Kidney (tissue), 14 donors: Measurements from ENCODE around the gene HAPLN1. TPM values are rescaled to one million over a fixed set of nuclear protein-coding genes. Genes with fewer than 3 reads are reported as not detected.

ENCODE experiments used
- DNase-seq, 5 donors: peaks; one replicate each; pipeline ENCODE4 v3.0.0-alpha.2; 2013 to 2020
- FAIRE-seq: peaks from 2 replicates; lab custom pipeline; 2012; peaks lifted over from hg19 to GRCh38; lab: Jason Lieb, UNC
- H3K27ac ChIP-seq, 2 donors: one replicate each; pipeline ENCODE4 v1.7.0; 2013; ENCODE audit warnings: low read depth in 2 of 2, low read length in 2 of 2, inconsistent platforms in 1 of 2
- H3K27me3 ChIP-seq: one replicate; pipeline ENCODE4 v1.7.1; 2013; ENCODE audit warnings: low read length, inconsistent platforms; ENCODE audit not compliant: control insufficient read depth, insufficient read depth
- H3K36me3 ChIP-seq, 3 donors: one replicate each; pipeline versions ENCODE4 v1.7.0 to v1.7.1; 2013; ENCODE audit warnings: low read length in 3 of 3, control low read depth in 1 of 3, inconsistent platforms in 1 of 3; ENCODE audit not compliant: insufficient read depth in 3 of 3, control insufficient read depth in 2 of 3
- H3K4me1 ChIP-seq, 3 donors: one replicate each; pipeline versions ENCODE4 v1.7.0 to v1.7.1; 2013; ENCODE audit warnings: low read length in 3 of 3, inconsistent platforms in 1 of 3, low read depth in 1 of 3; ENCODE audit not compliant: control insufficient read depth in 2 of 3, insufficient read depth in 2 of 3
- H3K4me3 ChIP-seq, 3 donors: one replicate each; pipeline versions ENCODE4 v1.7.0 to v1.8.1; 2013; ENCODE audit warnings: low read length in 3 of 3, control low read depth in 1 of 3, inconsistent platforms in 1 of 3
- H3K9ac ChIP-seq, 3 donors: one replicate each; pipeline versions ENCODE4 v1.7.0 to v1.7.1; 2013; ENCODE audit warnings: low read length in 3 of 3, control low read depth in 1 of 3, inconsistent platforms in 1 of 3
- H3K9me3 ChIP-seq, 3 donors: one replicate each; pipeline versions ENCODE4 v1.7.0 to v1.7.1; 2013; ENCODE audit warnings: low read length in 3 of 3, control low read depth in 1 of 3, inconsistent platforms in 1 of 3; ENCODE audit not compliant: control insufficient read depth in 2 of 3, insufficient read depth in 1 of 3
- intact Hi-C: fragments of 100-400 bp; cut with DNase I; formaldehyde crosslinking; loops from one replicate; pipeline ENCODE4 v1.11.1; 2022
- polyA plus RNA-seq: library from polyadenylated mRNA; stranded (reverse); fragments of 350-450 nt; fragmentation: Illumina TruSeq; extraction: RNeasy Lipid Tissue Mini Kit (QIAGEN cat#74804); gene quantifications from one replicate; pipeline ENCODE4 v1.2.3, GENCODE V29; 2014; ENCODE audit warnings: low read depth, low replicate concordance; ENCODE audit not compliant: insufficient read depth
- total RNA-seq: library from RNA; stranded (reverse); fragmentation: NEBNext Ultra II Directional; extraction: Animal tissue kit (Norgen Biotek cat#: 25700); gene quantifications from one replicate; pipeline ENCODE4 v1.2.1, GENCODE V29; 2021
- TF ChIP-seq, protein P1 (sequence below): IDR thresholded peaks from 3 replicates; pipeline ENCODE4 v1.5.1; 2012; ENCODE audit warnings: mild to moderate bottlenecking, moderate library complexity, borderline replicate concordance; ENCODE audit not compliant: insufficient read depth; ENCODE audit errors: extremely low read depth
- donor health status: control.
- donor health status: control.
- donor health status: control.
- donor health status: control.
- donor health status: control.
- donor health status: DM: yes; HTN: yes; CAD: no.
- donor health status: Normal renal cell carcinoma (clear cell type).

The HAPLN1 gene
- total and polyA plus RNA-seq, 2 donors from 2014 or later = 0.06 to 0.19 TPM

- DNase-seq = no peak
- intact Hi-C loops = no loop called here
Measured at GRCh38 chr5:83683836-83684235, 36.8 kb downstream of the HAPLN1 start.

DNA sequence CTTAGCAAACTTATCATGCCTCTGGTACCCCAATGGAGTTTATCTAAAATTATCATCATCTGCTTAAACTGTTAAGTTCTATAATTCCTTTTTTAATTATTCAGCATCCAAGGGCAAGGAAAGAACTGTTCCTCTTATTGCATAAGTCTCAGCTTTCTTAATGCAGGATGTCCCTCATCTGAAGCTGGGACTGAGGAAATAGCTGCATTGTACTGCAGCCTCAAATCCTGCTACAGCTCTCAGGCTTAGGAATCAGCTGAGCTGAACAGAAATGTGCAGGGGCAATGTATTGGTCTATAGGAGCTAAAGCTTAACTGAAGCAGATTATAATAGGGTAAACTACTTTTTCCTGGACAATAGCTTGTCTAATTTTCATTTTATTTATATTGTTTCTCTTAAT is 48.0 kb downstream of the HAPLN1 start:
- DNase-seq (peak in 2 of 5 donors; percentile 9 to 31), FAIRE-seq (no peak)
- TF ChIP-seq, protein P1, sequence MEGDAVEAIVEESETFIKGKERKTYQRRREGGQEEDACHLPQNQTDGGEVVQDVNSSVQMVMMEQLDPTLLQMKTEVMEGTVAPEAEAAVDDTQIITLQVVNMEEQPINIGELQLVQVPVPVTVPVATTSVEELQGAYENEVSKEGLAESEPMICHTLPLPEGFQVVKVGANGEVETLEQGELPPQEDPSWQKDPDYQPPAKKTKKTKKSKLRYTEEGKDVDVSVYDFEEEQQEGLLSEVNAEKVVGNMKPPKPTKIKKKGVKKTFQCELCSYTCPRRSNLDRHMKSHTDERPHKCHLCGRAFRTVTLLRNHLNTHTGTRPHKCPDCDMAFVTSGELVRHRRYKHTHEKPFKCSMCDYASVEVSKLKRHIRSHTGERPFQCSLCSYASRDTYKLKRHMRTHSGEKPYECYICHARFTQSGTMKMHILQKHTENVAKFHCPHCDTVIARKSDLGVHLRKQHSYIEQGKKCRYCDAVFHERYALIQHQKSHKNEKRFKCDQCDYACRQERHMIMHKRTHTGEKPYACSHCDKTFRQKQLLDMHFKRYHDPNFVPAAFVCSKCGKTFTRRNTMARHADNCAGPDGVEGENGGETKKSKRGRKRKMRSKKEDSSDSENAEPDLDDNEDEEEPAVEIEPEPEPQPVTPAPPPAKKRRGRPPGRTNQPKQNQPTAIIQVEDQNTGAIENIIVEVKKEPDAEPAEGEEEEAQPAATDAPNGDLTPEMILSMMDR = no peak
- Histone ChIP-seq H3K4me1 (no peaks in the 10 kb centered on the region), H3K27ac (no peak overlapping the region), H3K9me3 (no peaks in the 10 kb centered on the region), H3K9ac (no peak overlapping the region), H3K36me3 (no peaks in the 10 kb centered on the region), H3K27me3 (no peaks in the 10 kb centered on the region), H3K4me3 (no peak overlapping the region)
- intact Hi-C loops = no loop called here

More at GRCh38 chr5:83683836-83684235, 36.8 kb downstream of the HAPLN1 start:
- H3K36me3 ChIP-seq = no peaks in the 10 kb centered on the region
- H3K27me3 ChIP-seq = no peaks in the 10 kb centered on the region
- H3K9me3 ChIP-seq = no peaks in the 10 kb centered on the region
- H3K9ac ChIP-seq = no peak overlapping the region
- H3K4me1 ChIP-seq = no peaks in the 10 kb centered on the region
- no peak for FAIRE-seq
- H3K4me3 ChIP-seq = no peak overlapping the region
- H3K27ac ChIP-seq = no peak overlapping the region
- TF ChIP-seq, protein P1 = no peak

GRCh38 chr5:83672158-83672557 is 48.5 kb downstream of the HAPLN1 start:
- no peaks in the 10 kb centered on the region for H3K27me3 ChIP-seq
- TF ChIP-seq, protein P1 = no peak
- H3K9ac ChIP-seq = no peak overlapping the region
- H3K9me3 ChIP-seq = no peaks in the 10 kb centered on the region
- H3K27ac ChIP-seq = no peak overlapping the region
- FAIRE-seq = no peak
- H3K4me1 ChIP-seq = no peaks in the 10 kb centered on the region
- no peaks in the 10 kb centered on the region for H3K36me3 ChIP-seq
- DNase-seq = peak in 1 of 5 donors; percentile 13
- intact Hi-C loops = no loop called here
- no peak overlapping the region for H3K4me3 ChIP-seq

GRCh38 chr5:83665631-83666030 is 55.0 kb downstream of the HAPLN1 start:
- TF ChIP-seq, protein P1 = no peak
- no peak for FAIRE-seq
- intact Hi-C loops = no loop called here

More at GRCh38 chr5:83665631-83666030, 55.0 kb downstream of the HAPLN1 start:
- no peaks in the 10 kb centered on the region for H3K27me3 ChIP-seq
- no peaks in the 10 kb centered on the region for H3K4me1 ChIP-seq
- no peak overlapping the region for H3K9ac ChIP-seq
- no peak overlapping the region for H3K27ac ChIP-seq
- no peak for DNase-seq
- H3K4me3 ChIP-seq = no peak overlapping the region
- no peaks in the 10 kb centered on the region for H3K9me3 ChIP-seq
- no peaks in the 10 kb centered on the region for H3K36me3 ChIP-seq
